H9 (cell line): ENCODE data around the gene FHL3. TPM values are rescaled to one million over a fixed set of nuclear protein-coding genes. Genes with fewer than 3 reads are reported as not detected.

Experiments used
- DNase-seq: peaks from one replicate; pipeline ENCODE4 v3.0.0-alpha.2; 2017
- H2AFZ ChIP-seq: one replicate; pipeline ENCODE4 v1.6.1; 2013; ENCODE audit warnings: mild to moderate bottlenecking, low read length, control low read depth, moderate library complexity
- H2AK5ac ChIP-seq: 2 replicates; pipeline ENCODE4 v1.6.1; 2013; ENCODE audit warnings: low read length, control low read depth, mixed read lengths; ENCODE audit not compliant: insufficient read length
- H2BK120ac ChIP-seq: one replicate; pipeline ENCODE4 v1.6.1; 2013; ENCODE audit warnings: low read depth, mild to moderate bottlenecking, low read length, control low read depth, inconsistent platforms; ENCODE audit not compliant: poor library complexity, severe bottlenecking
- H2BK12ac ChIP-seq: 2 replicates; pipeline ENCODE4 v1.6.1; 2013; ENCODE audit warnings: low read length, control low read depth, mixed read lengths, low read depth; ENCODE audit not compliant: insufficient read length
- H2BK15ac ChIP-seq: 2 replicates; pipeline ENCODE4 v1.6.1; 2013; ENCODE audit warnings: low read depth, low read length, control low read depth
- H2BK20ac ChIP-seq: one replicate; pipeline ENCODE4 v1.6.1; 2013; ENCODE audit warnings: low read depth, mild to moderate bottlenecking, low read length, control low read depth, inconsistent platforms; ENCODE audit not compliant: poor library complexity, severe bottlenecking
- H2BK5ac ChIP-seq: 2 replicates; pipeline ENCODE4 v1.6.1; 2013; ENCODE audit warnings: low read length, control low read depth, mixed read lengths; ENCODE audit not compliant: insufficient read length
- H3K14ac ChIP-seq: 2 replicates; pipeline ENCODE4 v1.6.1; 2013; ENCODE audit warnings: low read length, control low read depth; ENCODE audit not compliant: insufficient read depth
- H3K18ac ChIP-seq: 2 replicates; pipeline ENCODE4 v1.6.1; 2013; ENCODE audit warnings: low read depth, mild to moderate bottlenecking, mixed read lengths, low read length, control low read depth; ENCODE audit not compliant: insufficient read length
- H3K23ac ChIP-seq: 2 replicates; pipeline ENCODE4 v1.6.1; 2013; ENCODE audit warnings: low read length, control low read depth, mixed read lengths, low read depth; ENCODE audit not compliant: insufficient read length
- H3K23me2 ChIP-seq: 2 replicates; pipeline ENCODE4 v1.6.1; 2013; ENCODE audit warnings: low read depth, mild to moderate bottlenecking, mixed read lengths, low read length, control low read depth; ENCODE audit not compliant: insufficient read length, poor library complexity, severe bottlenecking
- H3K27ac ChIP-seq: 2 replicates; pipeline ENCODE4 v1.5.1; 2013; ENCODE audit warnings: low read length, control low read depth, mixed read lengths, low read depth; ENCODE audit not compliant: insufficient read length
- H3K27me3 ChIP-seq: 2 replicates; pipeline ENCODE4 v1.6.1; 2013; ENCODE audit warnings: low read length, control low read depth, inconsistent platforms; ENCODE audit not compliant: insufficient read depth
- H3K4ac ChIP-seq: 2 replicates; pipeline ENCODE4 v1.6.1; 2013; ENCODE audit warnings: low read depth, mild to moderate bottlenecking, control low read depth, inconsistent platforms, low read length, moderate library complexity
- H3K4me1 ChIP-seq: 2 replicates; pipeline ENCODE4 v1.6.1; 2013; ENCODE audit warnings: low read length, control low read depth, inconsistent platforms; ENCODE audit not compliant: insufficient read depth
- H3K4me2 ChIP-seq: 2 replicates; pipeline ENCODE4 v1.6.1; 2013; ENCODE audit warnings: low read length, control low read depth, mixed read lengths; ENCODE audit not compliant: insufficient read length, insufficient read depth
- H3K56ac ChIP-seq: 2 replicates; pipeline ENCODE4 v1.6.1; 2013; ENCODE audit warnings: low read depth, mild to moderate bottlenecking, mixed read lengths, low read length, control low read depth; ENCODE audit not compliant: insufficient read length
- H3K79me1 ChIP-seq: 2 replicates; pipeline ENCODE4 v1.6.1; 2013; ENCODE audit warnings: low read depth, mild to moderate bottlenecking, moderate library complexity, low read length, control low read depth, inconsistent platforms; ENCODE audit not compliant: insufficient read depth, poor library complexity, severe bottlenecking
- H3K79me2 ChIP-seq: 2 replicates; pipeline ENCODE4 v1.6.1; 2013; ENCODE audit warnings: low read length, control low read depth, inconsistent platforms; ENCODE audit not compliant: insufficient read depth
- H3K9ac ChIP-seq: 2 replicates; pipeline ENCODE4 v1.6.1; 2013; ENCODE audit warnings: low read length, control low read depth, mixed read lengths; ENCODE audit not compliant: insufficient read length; ENCODE audit errors: extremely low read depth
- H3K9me3 ChIP-seq: one replicate; pipeline ENCODE4 v1.6.1; 2013; ENCODE audit warnings: low read depth, low read length, inconsistent platforms; ENCODE audit not compliant: control insufficient read depth
- H3T11ph ChIP-seq: one replicate; pipeline ENCODE4 v1.6.1; 2013; ENCODE audit warnings: mild to moderate bottlenecking, low read length, control low read depth, inconsistent platforms
- H4K20me1 ChIP-seq: one replicate; pipeline ENCODE4 v1.6.1; 2013; ENCODE audit not compliant: control insufficient read depth, insufficient read length, insufficient read depth
- H4K5ac ChIP-seq: 2 replicates; pipeline ENCODE4 v1.6.1; 2013; ENCODE audit warnings: low read depth, mild to moderate bottlenecking, mixed read lengths, low read length, control low read depth; ENCODE audit not compliant: insufficient read length
- H4K8ac ChIP-seq: replicated peaks from 2 replicates; pipeline ENCODE4 v1.6.1; 2013; ENCODE audit warnings: low read length, control low read depth, mixed read lengths, low read depth; ENCODE audit not compliant: insufficient read length
- H4K91ac ChIP-seq: 2 replicates; pipeline ENCODE4 v1.6.1; 2013; ENCODE audit warnings: low read depth, mild to moderate bottlenecking, moderate library complexity, mixed read lengths, low read length, control low read depth; ENCODE audit not compliant: insufficient read length
- H3K27ac Mint-ChIP-seq, 3 experiments: 2 replicates in 2 of 3; 3 replicates in 1 of 3; pipeline ENCODE4 v1.8.0; 2020 to 2021; ENCODE audit warnings: mixed read lengths in 3 of 3, mild to moderate bottlenecking in 1 of 3, moderate library complexity in 1 of 3
- H3K27me3 Mint-ChIP-seq: 2 replicates; pipeline ENCODE4 v1.8.0; 2021; ENCODE audit warnings: low read depth, mild to moderate bottlenecking, moderate library complexity, mixed read lengths
- H3K36me3 Mint-ChIP-seq, 3 experiments: 2 replicates in 2 of 3; 3 replicates in 1 of 3; pipeline ENCODE4 v1.8.0; 2020 to 2021; ENCODE audit warnings: low read depth in 3 of 3, mixed read lengths in 3 of 3; ENCODE audit not compliant: insufficient read depth in 1 of 3
- H3K4me1 Mint-ChIP-seq, 2 experiments: 2 replicates each; pipeline ENCODE4 v1.8.0; 2020; ENCODE audit warnings: mixed read lengths in 2 of 2
- H3K4me3 Mint-ChIP-seq, 2 experiments: 2 replicates in 1 of 2; 3 replicates in 1 of 2; pipeline ENCODE4 v1.8.0; 2020 to 2021; ENCODE audit warnings: mild to moderate bottlenecking in 2 of 2, mixed read lengths in 2 of 2, moderate library complexity in 1 of 2
- H3K9me3 Mint-ChIP-seq, 2 experiments: 2 replicates in 1 of 2; 3 replicates in 1 of 2; pipeline ENCODE4 v1.8.0; 2020; ENCODE audit warnings: mild to moderate bottlenecking in 2 of 2, mixed read lengths in 2 of 2, moderate library complexity in 1 of 2
- WGBS: extraction: QIAGEN DNeasy Blood & Tissue Kit; methylation state at CpG from one replicate; pipeline ENCODE4 v1.1.7; 2013; ENCODE audit warnings: missing lambda C conversion rate, low lambda C conversion rate, mixed read lengths; ENCODE audit not compliant: insufficient read length; ENCODE audit errors: extremely low coverage; 5-methylcytosine and 5-hydroxymethylcytosine counted together
- total RNA-seq: library from RNA; stranded (reverse); gene quantifications from 2 replicates; pipeline ENCODE4 v1.2.1, GENCODE V29; 2021
- TF ChIP-seq, protein P1 (sequence below): fragments of 200-600 bp; sonication (generic); conservative IDR thresholded peaks from 3 replicates; pipeline ENCODE4 v1.8.0; 2021; ENCODE audit warnings: antibody characterized with exemption, mild to moderate bottlenecking

Gene FHL3
- total RNA-seq, 1 experiment from 2014 or later, result 32.8 TPM

DNA sequence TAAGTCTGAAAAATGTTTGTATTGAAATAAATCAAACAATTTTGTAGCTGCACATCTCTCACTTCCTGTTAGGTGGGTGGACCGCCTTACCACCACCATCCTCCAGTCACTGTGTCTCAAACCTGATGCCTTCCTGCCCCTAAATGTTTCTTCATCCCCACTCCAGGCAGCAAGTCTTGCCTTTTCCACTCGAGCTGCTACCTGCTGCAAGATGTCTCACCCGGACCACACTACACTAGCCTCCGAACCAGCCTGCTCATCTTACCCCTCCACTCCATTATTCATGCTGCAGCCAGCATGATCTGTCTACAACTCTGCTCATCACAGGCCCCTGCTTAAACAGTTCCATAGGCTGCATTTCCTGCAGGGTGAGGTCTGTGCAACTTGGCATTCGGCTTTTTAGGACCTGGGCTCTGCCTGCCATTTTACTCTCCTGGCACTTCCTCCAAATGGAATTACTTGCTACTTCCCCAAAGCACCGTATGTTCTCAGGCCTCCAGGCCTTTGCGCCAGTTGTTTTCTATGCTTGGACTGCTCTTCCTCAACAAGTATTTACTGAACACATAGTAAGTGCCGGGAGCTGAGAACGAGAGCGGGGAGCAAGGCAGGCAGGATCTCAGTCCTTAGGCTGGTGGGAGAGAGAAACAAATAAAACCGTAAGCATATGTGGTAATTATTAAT is 10.3 kb downstream of the FHL3 start:
- Histone ChIP-seq H3K9ac (peak overlapping the region; percentile 52), H3T11ph (no peak overlapping the region), H2BK5ac (peak overlapping the region; percentile 83), H3K79me2 (no peaks in the 10 kb centered on the region), H3K79me1 (no peaks in the 10 kb centered on the region), H3K27ac (peak overlapping the region; percentile 20), H3K23me2 (peaks cover 13% of the 10 kb centered on the region), H3K4ac (no peak overlapping the region; the same call in 1 of the 2 replicates), H3K4me2 (peak overlapping the region; percentile 31), H2BK15ac (0 out of 2 replicates have a peak overlapping the region, but pooled peaks have one; percentile 32), H4K20me1 (no peaks in the 10 kb centered on the region), H3K9me3 (no peaks in the 10 kb centered on the region), H4K5ac (peak overlapping the region; percentile 76), H3K27me3 (no peaks in the 10 kb centered on the region), H2AFZ (no peak overlapping the region), H2BK20ac (no peak overlapping the region), H2AK5ac (no peak overlapping the region), H3K18ac (peak overlapping the region; percentile 78), H2BK120ac (no peak overlapping the region), H4K91ac (no peak overlapping the region), H3K4me1 (peaks cover 17% of the 10 kb centered on the region), H3K23ac (no peak overlapping the region), H3K14ac (peak overlapping the region; percentile 73), H4K8ac (peak overlapping the region; percentile 72), H2BK12ac (no peak overlapping the region), H3K56ac (no peak overlapping the region)
- DNase-seq, result no peak
- TF ChIP-seq, protein P1, sequence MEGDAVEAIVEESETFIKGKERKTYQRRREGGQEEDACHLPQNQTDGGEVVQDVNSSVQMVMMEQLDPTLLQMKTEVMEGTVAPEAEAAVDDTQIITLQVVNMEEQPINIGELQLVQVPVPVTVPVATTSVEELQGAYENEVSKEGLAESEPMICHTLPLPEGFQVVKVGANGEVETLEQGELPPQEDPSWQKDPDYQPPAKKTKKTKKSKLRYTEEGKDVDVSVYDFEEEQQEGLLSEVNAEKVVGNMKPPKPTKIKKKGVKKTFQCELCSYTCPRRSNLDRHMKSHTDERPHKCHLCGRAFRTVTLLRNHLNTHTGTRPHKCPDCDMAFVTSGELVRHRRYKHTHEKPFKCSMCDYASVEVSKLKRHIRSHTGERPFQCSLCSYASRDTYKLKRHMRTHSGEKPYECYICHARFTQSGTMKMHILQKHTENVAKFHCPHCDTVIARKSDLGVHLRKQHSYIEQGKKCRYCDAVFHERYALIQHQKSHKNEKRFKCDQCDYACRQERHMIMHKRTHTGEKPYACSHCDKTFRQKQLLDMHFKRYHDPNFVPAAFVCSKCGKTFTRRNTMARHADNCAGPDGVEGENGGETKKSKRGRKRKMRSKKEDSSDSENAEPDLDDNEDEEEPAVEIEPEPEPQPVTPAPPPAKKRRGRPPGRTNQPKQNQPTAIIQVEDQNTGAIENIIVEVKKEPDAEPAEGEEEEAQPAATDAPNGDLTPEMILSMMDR, result no peak
- peaks cover 23 to 36% of the 10 kb centered on the region in 2 experiments for H3K4me1 Mint-ChIP-seq
- H3K9me3 Mint-ChIP-seq, result no peaks in the 10 kb centered on the region; a peak in 1 of 5 replicates
- H3K36me3 Mint-ChIP-seq, result peaks cover 16 to 35% (median 32%) of the 10 kb centered on the region in 3 experiments
- peak overlapping the region; percentile 65 to 73 for H3K4me3 Mint-ChIP-seq
- WGBS, result no CpG with 5 or more reads among the region's 11 CpGs
- H3K27me3 Mint-ChIP-seq, result no peaks in the 10 kb centered on the region
- H3K27ac Mint-ChIP-seq, result peak overlapping the region; percentile 41 to 80 (median 73)
